ENCODE results near the gene CDC42BPA.

DNA sequence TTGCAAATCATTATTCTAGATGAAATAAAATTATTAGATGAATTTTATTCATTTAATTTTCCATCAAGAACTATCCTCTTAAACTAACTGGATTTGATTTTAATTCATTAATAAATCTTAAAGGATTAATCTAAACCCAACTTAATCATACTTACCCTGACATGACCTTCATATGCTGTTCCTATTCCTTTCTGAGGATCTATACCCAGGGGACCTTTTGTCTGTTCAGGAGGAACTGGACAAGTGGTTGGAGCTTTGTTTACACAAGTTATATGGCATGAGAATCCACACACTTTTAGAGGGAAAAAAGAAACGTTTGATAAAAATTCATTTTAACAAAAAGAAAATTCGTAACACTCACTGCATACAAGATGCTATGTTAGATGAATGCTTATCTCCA, 283.0 kb downstream of the CDC42BPA start:
- TF ChIP-seq CTCF (IDR thresholded peaks at IDR 0.05) = no peak
- no peak for TF ChIP-seq FOXJ3 (CRISPR knock-in tag; IDR thresholded peaks at IDR 0.05; ENCODE audit: borderline replicate concordance)
- TF ChIP-seq, protein P1, sequence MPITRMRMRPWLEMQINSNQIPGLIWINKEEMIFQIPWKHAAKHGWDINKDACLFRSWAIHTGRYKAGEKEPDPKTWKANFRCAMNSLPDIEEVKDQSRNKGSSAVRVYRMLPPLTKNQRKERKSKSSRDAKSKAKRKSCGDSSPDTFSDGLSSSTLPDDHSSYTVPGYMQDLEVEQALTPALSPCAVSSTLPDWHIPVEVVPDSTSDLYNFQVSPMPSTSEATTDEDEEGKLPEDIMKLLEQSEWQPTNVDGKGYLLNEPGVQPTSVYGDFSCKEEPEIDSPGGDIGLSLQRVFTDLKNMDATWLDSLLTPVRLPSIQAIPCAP (CRISPR knock-in tag; IDR thresholded peaks at IDR 0.05) = no peak
- TF ChIP-seq MAX (CRISPR knock-in tag; IDR thresholded peaks at IDR 0.05) = no peak
- TF ChIP-seq, protein P2, sequence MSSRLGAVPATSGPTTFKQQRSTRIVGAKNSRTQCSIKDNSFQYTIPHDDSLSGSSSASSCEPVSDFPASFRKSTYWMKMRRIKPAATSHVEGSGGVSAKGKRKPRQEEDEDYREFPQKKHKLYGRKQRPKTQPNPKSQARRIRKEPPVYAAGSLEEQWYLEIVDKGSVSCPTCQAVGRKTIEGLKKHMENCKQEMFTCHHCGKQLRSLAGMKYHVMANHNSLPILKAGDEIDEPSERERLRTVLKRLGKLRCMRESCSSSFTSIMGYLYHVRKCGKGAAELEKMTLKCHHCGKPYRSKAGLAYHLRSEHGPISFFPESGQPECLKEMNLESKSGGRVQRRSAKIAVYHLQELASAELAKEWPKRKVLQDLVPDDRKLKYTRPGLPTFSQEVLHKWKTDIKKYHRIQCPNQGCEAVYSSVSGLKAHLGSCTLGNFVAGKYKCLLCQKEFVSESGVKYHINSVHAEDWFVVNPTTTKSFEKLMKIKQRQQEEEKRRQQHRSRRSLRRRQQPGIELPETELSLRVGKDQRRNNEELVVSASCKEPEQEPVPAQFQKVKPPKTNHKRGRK (CRISPR knock-in tag; IDR thresholded peaks at IDR 0.05; ENCODE audit: borderline replicate concordance) = no peak
- TF ChIP-seq CREB1 (CRISPR knock-in tag; IDR thresholded peaks at IDR 0.05) = no peak
- TF ChIP-seq RELA (CRISPR knock-in tag; IDR thresholded peaks at IDR 0.05; ENCODE audit: borderline replicate concordance) = no peak
- no peak for TF ChIP-seq GRHL2 (CRISPR knock-in tag; IDR thresholded peaks at IDR 0.05; ENCODE audit: insufficient replicate concordance, severe bottlenecking)
- no peak for TF ChIP-seq SP1 (CRISPR knock-in tag; conservative IDR thresholded peaks at IDR 0.05)
- TF ChIP-seq, protein P3, sequence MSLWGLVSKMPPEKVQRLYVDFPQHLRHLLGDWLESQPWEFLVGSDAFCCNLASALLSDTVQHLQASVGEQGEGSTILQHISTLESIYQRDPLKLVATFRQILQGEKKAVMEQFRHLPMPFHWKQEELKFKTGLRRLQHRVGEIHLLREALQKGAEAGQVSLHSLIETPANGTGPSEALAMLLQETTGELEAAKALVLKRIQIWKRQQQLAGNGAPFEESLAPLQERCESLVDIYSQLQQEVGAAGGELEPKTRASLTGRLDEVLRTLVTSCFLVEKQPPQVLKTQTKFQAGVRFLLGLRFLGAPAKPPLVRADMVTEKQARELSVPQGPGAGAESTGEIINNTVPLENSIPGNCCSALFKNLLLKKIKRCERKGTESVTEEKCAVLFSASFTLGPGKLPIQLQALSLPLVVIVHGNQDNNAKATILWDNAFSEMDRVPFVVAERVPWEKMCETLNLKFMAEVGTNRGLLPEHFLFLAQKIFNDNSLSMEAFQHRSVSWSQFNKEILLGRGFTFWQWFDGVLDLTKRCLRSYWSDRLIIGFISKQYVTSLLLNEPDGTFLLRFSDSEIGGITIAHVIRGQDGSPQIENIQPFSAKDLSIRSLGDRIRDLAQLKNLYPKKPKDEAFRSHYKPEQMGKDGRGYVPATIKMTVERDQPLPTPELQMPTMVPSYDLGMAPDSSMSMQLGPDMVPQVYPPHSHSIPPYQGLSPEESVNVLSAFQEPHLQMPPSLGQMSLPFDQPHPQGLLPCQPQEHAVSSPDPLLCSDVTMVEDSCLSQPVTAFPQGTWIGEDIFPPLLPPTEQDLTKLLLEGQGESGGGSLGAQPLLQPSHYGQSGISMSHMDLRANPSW (CRISPR knock-in tag; conservative IDR thresholded peaks at IDR 0.05; ENCODE audit: low read depth) = no peak
- TF ChIP-seq, protein P4, sequence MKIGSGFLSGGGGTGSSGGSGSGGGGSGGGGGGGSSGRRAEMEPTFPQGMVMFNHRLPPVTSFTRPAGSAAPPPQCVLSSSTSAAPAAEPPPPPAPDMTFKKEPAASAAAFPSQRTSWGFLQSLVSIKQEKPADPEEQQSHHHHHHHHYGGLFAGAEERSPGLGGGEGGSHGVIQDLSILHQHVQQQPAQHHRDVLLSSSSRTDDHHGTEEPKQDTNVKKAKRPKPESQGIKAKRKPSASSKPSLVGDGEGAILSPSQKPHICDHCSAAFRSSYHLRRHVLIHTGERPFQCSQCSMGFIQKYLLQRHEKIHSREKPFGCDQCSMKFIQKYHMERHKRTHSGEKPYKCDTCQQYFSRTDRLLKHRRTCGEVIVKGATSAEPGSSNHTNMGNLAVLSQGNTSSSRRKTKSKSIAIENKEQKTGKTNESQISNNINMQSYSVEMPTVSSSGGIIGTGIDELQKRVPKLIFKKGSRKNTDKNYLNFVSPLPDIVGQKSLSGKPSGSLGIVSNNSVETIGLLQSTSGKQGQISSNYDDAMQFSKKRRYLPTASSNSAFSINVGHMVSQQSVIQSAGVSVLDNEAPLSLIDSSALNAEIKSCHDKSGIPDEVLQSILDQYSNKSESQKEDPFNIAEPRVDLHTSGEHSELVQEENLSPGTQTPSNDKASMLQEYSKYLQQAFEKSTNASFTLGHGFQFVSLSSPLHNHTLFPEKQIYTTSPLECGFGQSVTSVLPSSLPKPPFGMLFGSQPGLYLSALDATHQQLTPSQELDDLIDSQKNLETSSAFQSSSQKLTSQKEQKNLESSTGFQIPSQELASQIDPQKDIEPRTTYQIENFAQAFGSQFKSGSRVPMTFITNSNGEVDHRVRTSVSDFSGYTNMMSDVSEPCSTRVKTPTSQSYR (CRISPR knock-in tag; IDR thresholded peaks at IDR 0.05) = no peak
- TF ChIP-seq CBFB (CRISPR knock-in tag; IDR thresholded peaks at IDR 0.05; ENCODE audit: low read depth) = no peak
